Activated CD8-positive, alpha-beta T cell treated with anti-CD3 and anti-CD28 coated beads for 36 hours (primary cell): Measurements from ENCODE around the gene SMIM8. TPM values are rescaled to one million over a fixed set of nuclear protein-coding genes. Genes with fewer than 3 reads are reported as not detected.

ENCODE experiments used
- ATAC-seq: fragments of 200-7000 bp; cut with Tn5 transposase; one replicate; pipeline ENCODE4 v1.10.0; 2021; ENCODE audit warnings: mild to moderate bottlenecking, moderate library complexity
- CTCF ChIA-PET: fragments of 350-600 bp; sonication (Branson Sonifier 250); formaldehyde crosslinking; loops from one replicate; lab custom pipeline; 2021; ENCODE audit warnings: antibody characterized with exemption; lab: Charles Lee
- POLR2A ChIA-PET: fragments of 350-600 bp; sonication (Branson Sonifier 250); formaldehyde crosslinking; loops from one replicate; lab custom pipeline; 2021; ENCODE audit warnings: antibody characterized with exemption; lab: Charles Lee
- DNase-seq: peaks from one replicate; pipeline ENCODE4 v3.0.0-alpha.2; 2020
- H3K27ac Mint-ChIP-seq: one replicate; pipeline ENCODE4 v1.8.0; 2021; ENCODE audit warnings: mild to moderate bottlenecking, mixed read lengths
- H3K27me3 Mint-ChIP-seq: one replicate; pipeline ENCODE4 v1.8.0; 2021; ENCODE audit warnings: mixed read lengths
- H3K36me3 Mint-ChIP-seq: one replicate; pipeline ENCODE4 v1.8.0; 2021; ENCODE audit warnings: low read depth, mixed read lengths
- H3K4me1 Mint-ChIP-seq: one replicate; pipeline ENCODE4 v1.8.0; 2021; ENCODE audit warnings: low read depth, mixed read lengths
- H3K4me3 Mint-ChIP-seq: one replicate; pipeline ENCODE4 v1.8.0; 2021; ENCODE audit warnings: mild to moderate bottlenecking, moderate library complexity, mixed read lengths
- H3K9me3 Mint-ChIP-seq: one replicate; pipeline ENCODE4 v1.8.0; 2021; ENCODE audit warnings: mixed read lengths
- CTCF ChIP-seq: fragments of 200-600 bp; IDR thresholded peaks from one replicate; pipeline ENCODE4 v1.8.0; 2022; ENCODE audit warnings: antibody characterized with exemption, mild to moderate bottlenecking
- intact Hi-C: fragments of 100-400 bp; cut with micrococcal nuclease; formaldehyde crosslinking; loops from one replicate; pipeline ENCODE4 v1.10.0; 2022
- total RNA-seq, 2 experiments: library from RNA; stranded (reverse); gene quantifications; one replicate each; pipeline ENCODE4 v1.2.3, GENCODE V29; 2021

The SMIM8 gene, protein sequence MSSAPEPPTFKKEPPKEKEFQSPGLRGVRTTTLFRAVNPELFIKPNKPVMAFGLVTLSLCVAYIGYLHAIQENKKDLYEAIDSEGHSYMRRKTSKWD
- total RNA-seq = 10 to 100 TPM; 10.7 to 11.9 TPM

DNA sequence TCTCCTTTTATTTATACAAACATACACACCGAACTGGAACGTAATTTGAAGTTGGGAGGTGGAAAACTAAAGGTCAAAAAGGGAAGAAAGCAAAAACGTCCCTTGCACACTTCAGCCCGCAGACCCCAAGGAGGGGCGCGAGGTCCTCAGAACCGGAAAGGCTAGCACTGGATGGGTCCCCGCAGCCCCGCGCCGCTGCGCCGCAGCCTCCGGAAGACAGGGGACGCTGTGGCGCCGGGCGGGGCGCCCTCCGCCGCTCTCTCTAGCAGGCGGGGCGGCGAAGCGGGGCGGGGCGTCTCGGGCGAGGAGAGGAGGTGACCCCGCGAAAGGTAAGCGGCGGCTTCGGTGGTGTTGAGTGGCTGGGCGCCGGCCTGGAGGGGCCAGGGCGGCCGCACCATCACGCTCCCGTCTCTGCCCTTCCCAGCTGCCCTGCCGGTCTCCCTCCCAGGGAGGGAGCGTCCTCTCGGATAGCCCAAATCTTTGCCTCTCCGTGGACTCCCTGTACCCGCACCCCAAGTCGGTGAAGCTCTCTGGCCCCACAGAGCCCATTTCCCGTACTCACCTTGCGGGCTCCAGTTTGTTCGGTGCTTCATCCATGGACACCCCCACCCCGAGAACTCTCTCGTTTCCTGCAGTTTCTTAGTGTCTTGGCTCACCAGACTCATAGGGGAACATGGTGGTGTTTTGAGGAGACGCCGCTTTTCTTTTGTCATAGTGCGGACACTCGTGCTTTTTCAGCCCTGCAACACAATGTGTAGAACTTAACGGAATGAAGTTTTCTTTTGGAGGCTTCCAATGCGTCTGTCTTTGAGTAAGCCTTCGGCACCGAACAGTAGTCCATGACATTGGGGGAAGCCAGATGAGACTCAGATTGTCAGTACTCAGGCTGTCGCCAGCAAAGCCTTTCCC lies at the start of gene SMIM8:
TSS of gene SMIM8 (plus strand) at position 285 of the 909 bp plus-strand sequence. CDS start 14,444 bp downstream, outside the sequence.
- Mint-ChIP-seq H3K27me3 (no peaks in the 10 kb centered on the region), H3K27ac (peak within 1 kb of the TSS; percentile 88), H3K36me3 (peaks cover 3% of the 10 kb centered on the region), H3K4me1 (peaks cover 14% of the 10 kb centered on the region), H3K4me3 (peak within 1 kb of the TSS; percentile 96), H3K9me3 (no peaks in the 10 kb centered on the region)
- ATAC-seq = peak; percentile 100
- TF ChIP-seq CTCF = peak; percentile 95
- DNase-seq = peak; percentile 91
- POLR2A ChIA-PET = no interaction called here
- CTCF ChIA-PET = interaction anchor here (0.6 to 2.1 kb wide), 17 partner anchors 8 to 657 kb away, joined by 3 to 6 read pairs (median 3); partner anchors contain the start of gene SLC35A1
- intact Hi-C loops = loop anchor here (10.0 kb wide), 1 partner anchor 168 kb away; the partner anchor contains the start of gene ZNF292

DNA sequence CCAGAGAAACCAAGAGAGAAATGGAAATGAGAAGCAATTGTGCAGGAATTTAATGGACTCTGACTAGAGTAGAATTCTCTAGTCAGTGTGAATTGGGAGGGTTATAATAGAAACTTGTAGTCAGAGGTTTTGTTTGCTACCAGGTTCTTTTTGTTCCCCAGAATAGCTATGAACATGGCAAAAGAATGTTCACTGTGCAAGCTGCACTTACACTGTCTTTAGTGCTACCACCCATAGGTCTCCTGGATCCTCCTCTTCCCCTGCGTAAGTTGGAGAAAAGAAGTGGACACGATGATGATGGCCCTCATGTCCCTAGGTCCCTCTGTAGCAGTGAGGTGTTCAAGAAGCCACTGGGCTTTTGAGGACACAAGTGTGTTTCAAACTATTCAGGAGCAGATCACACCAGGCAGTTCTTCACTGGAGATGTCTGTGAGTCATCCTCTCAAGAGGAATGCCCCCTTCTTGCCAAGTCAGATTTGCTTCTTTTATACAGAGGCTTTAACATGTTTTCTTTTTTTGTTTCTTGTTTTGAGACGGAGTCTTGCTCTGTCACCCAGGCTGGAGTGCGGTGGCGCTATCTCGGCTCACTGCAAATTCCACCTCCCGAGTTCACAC lies 47.6 kb upstream of the SMIM8 start:
- intact Hi-C loops = no loop called here
- POLR2A ChIA-PET = no interaction called here
- Mint-ChIP-seq H3K36me3 (peaks cover 1% of the 10 kb centered on the region), H3K4me1 (peaks cover 6% of the 10 kb centered on the region), H3K9me3 (peaks cover 3% of the 10 kb centered on the region), H3K4me3 (no peak overlapping the region), H3K27me3 (no peaks in the 10 kb centered on the region), H3K27ac (no peak overlapping the region)
- no peak for DNase-seq
- peak; percentile 24 for ATAC-seq
- no peak for TF ChIP-seq CTCF
- CTCF ChIA-PET = interaction anchor here (2.7 kb wide), 1 partner anchor 196 kb away, joined by 8 read pairs; no protein-coding TSS in a partner anchor

GRCh38 chr6:87276624-87277023 lies 45.8 kb upstream of the SMIM8 start:
- ChIA-PET CTCF (interaction anchor here (1.0 to 2.7 kb wide), 3 partner anchors 22 to 198 kb away, joined by 3 to 8 read pairs (median 4); no protein-coding TSS in a partner anchor), POLR2A (interaction anchor here (0.6 to 1.3 kb wide), 4 partner anchors 8 to 1662 kb away, joined by 3 to 4 read pairs (median 3); no protein-coding TSS in a partner anchor)
- H3K27me3 Mint-ChIP-seq = no peaks in the 10 kb centered on the region
- no peak for DNase-seq
- peaks cover 7% of the 10 kb centered on the region for H3K4me1 Mint-ChIP-seq
- TF ChIP-seq CTCF = no peak
- intact Hi-C loops = no loop called here
- no peaks in the 10 kb centered on the region for H3K36me3 Mint-ChIP-seq
- no peak for ATAC-seq
- no peak overlapping the region for H3K4me3 Mint-ChIP-seq
- no peak overlapping the region for H3K27ac Mint-ChIP-seq
- H3K9me3 Mint-ChIP-seq = no peaks in the 10 kb centered on the region

DNA sequence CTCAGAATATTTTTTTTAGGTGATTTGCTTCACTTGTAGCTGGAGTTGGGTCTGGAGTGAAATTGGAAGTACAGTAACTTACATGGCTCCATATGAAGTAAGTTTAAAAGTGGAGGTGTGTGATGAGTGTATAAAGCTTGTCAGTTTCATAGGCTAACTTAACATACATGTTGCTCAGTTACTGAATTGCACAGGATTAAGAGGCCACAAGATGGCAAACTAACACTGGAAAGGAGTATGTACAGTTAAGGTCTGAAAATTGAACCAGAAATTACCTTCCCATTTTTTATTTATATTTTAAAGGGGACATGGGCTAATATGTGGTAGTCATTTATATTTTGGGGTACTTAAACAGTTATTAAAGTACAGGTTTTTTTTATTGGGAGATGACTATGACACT lies 45.3 kb upstream of the SMIM8 start:
- CTCF ChIA-PET = interaction anchor here (0.6 to 2.7 kb wide), 4 partner anchors 22 to 198 kb away, joined by 3 to 8 read pairs (median 4); no protein-coding TSS in a partner anchor
- DNase-seq = no peak
- POLR2A ChIA-PET = interaction anchor here (1.1 kb wide), 1 partner anchor 9 kb away, joined by 3 read pairs; no protein-coding TSS in a partner anchor
- intact Hi-C loops = no loop called here
- TF ChIP-seq CTCF = no peak
- no peaks in the 10 kb centered on the region for H3K27me3 Mint-ChIP-seq
- no peaks in the 10 kb centered on the region for H3K36me3 Mint-ChIP-seq
- H3K27ac Mint-ChIP-seq = no peak overlapping the region
- H3K4me1 Mint-ChIP-seq = peaks cover 7% of the 10 kb centered on the region
- H3K4me3 Mint-ChIP-seq = no peak overlapping the region
- ATAC-seq = peak; percentile 45
- H3K9me3 Mint-ChIP-seq = no peaks in the 10 kb centered on the region
